Dendritic cell treated with granulocyte-macrophage colony-stimulating factor and Interleukin-4, amounts not matched to agents 40 ng/mL and 50 ng/mL, for 4 days (primary cell): ENCODE measurements around the gene MACF1.
A peak's percentile ranks its signal among the peaks of the same experiment; 100 is the strongest.

ENCODE experiments used
- H3K27ac Mint-ChIP-seq: one replicate; pipeline ENCODE4 v1.8.0; 2022; ENCODE audit warnings: mild to moderate bottlenecking, mixed read lengths
- H3K27me3 Mint-ChIP-seq: one replicate; pipeline ENCODE4 v1.8.0; 2022; ENCODE audit warnings: mild to moderate bottlenecking, mixed read lengths
- H3K36me3 Mint-ChIP-seq: one replicate; pipeline ENCODE4 v1.8.0; 2022; ENCODE audit warnings: low read depth, mixed read lengths
- H3K4me1 Mint-ChIP-seq: one replicate; pipeline ENCODE4 v1.8.0; 2022; ENCODE audit warnings: low read depth, mixed read lengths
- H3K4me3 Mint-ChIP-seq: one replicate; pipeline ENCODE4 v1.8.0; 2022; ENCODE audit warnings: mild to moderate bottlenecking, moderate library complexity, mixed read lengths
- H3K9me3 Mint-ChIP-seq: one replicate; pipeline ENCODE4 v1.8.0; 2022; ENCODE audit warnings: mixed read lengths
- intact Hi-C: fragments of 100-400 bp; cut with micrococcal nuclease; formaldehyde crosslinking; loops from one replicate; pipeline ENCODE4 v1.15.0; 2022

The MACF1 gene

GRCh38 chr1:39250460-39251240, 46.2 kb downstream of the MACF1 start:
- no peak overlapping the region for H3K4me3 Mint-ChIP-seq
- H3K36me3 Mint-ChIP-seq: peaks cover 32% of the 10 kb centered on the region
- H3K9me3 Mint-ChIP-seq: no peaks in the 10 kb centered on the region
- intact Hi-C loops: no loop called here
- no peaks in the 10 kb centered on the region for H3K27me3 Mint-ChIP-seq
- H3K27ac Mint-ChIP-seq: no peak overlapping the region
- H3K4me1 Mint-ChIP-seq: peaks cover 22% of the 10 kb centered on the region

DNA sequence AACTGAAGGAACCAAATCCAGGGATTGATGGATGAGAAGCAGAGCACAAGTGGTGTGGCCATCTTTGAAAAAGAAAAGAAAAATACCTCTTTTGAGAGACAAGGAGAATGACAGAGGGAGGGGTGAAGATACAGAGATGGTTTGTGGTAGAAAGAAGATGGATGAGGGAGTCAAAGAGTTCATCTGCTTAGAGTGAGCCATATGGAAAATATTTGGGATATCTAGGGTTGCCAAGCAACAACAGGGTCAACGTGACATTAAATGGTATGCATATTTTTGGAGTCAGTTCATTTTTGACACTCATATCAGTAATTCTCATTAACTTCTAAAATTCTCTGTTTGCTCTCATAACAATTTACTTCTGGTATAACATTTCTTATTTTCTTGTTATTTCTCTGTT, 50.7 kb downstream of the MACF1 start:
- Mint-ChIP-seq H3K4me3 (no peak overlapping the region), H3K27ac (no peak overlapping the region), H3K27me3 (no peaks in the 10 kb centered on the region), H3K4me1 (peaks cover 12% of the 10 kb centered on the region), H3K36me3 (peaks cover 51% of the 10 kb centered on the region), H3K9me3 (no peaks in the 10 kb centered on the region)
- intact Hi-C loops: no loop called here

- Mint-ChIP-seq H3K4me1 (no peaks in the 10 kb centered on the region), H3K27ac (no peak overlapping the region), H3K36me3 (peaks cover 48% of the 10 kb centered on the region), H3K4me3 (no peak overlapping the region), H3K27me3 (no peaks in the 10 kb centered on the region), H3K9me3 (no peaks in the 10 kb centered on the region)
- intact Hi-C loops: loop anchor here (1.0 kb wide), 1 partner anchor 160 kb away; no protein-coding TSS in a partner anchor
Measured at GRCh38 chr1:39258146-39258924, 53.8 kb downstream of the MACF1 start.

- Mint-ChIP-seq H3K4me1 (no peaks in the 10 kb centered on the region), H3K9me3 (no peaks in the 10 kb centered on the region), H3K4me3 (no peak overlapping the region), H3K27me3 (no peaks in the 10 kb centered on the region), H3K36me3 (peaks cover 48% of the 10 kb centered on the region), H3K27ac (no peak overlapping the region)
- intact Hi-C loops: loop anchor here (1.0 kb wide), 1 partner anchor 161 kb away; no protein-coding TSS in a partner anchor
Measured at GRCh38 chr1:39258925-39259244, 54.4 kb downstream of the MACF1 start.

DNA sequence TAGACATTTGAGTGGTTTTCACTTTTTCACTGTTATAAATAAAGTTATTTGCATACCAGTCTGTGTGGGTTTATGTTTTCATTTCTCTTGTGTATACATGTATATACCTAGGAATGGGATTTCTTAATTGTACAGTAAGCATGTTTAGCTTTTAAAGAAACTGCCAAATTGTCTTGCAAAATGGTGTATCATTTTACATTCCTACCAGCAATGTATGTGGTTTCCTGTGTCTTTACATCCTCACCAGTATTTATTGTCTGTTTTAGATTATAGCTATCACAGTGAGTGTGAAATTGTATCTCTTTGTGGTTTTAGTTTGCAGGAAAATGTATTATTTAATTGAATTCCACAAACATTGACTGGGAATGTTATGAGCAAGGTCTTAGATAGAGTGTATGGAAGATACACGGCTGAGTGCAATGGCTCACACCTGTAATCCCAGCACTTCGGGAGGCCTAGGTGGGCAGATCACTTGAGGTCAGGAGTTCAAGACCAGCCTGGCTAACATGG, 57.3 kb downstream of the MACF1 start:
- Mint-ChIP-seq H3K4me1 (no peaks in the 10 kb centered on the region), H3K9me3 (no peaks in the 10 kb centered on the region), H3K27ac (no peak overlapping the region), H3K27me3 (no peaks in the 10 kb centered on the region), H3K4me3 (no peak overlapping the region), H3K36me3 (peaks cover 48% of the 10 kb centered on the region)
- intact Hi-C loops: no loop called here

DNA sequence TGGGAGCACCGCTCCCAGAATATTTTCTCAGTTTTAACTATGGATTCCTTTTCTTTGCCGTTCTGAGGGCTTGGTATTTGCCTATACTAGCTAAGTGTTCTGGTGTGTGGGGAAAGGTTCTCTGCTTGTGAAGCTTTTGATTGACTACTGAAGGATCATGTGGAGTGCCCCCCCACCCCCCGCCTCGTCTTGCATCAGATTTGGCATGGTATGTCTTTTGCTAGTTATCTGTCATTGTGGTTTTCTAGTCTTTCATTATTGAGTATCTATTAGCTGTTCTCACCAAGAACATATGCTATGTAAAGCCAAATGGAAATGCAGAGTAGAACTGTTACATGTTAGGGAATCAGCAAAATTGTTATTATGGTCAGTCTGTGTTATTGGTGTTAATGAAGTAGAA, 58.3 kb downstream of the MACF1 start:
- Mint-ChIP-seq H3K4me3 (no peak overlapping the region), H3K27ac (no peak overlapping the region), H3K9me3 (no peaks in the 10 kb centered on the region), H3K36me3 (peaks cover 41% of the 10 kb centered on the region), H3K4me1 (peaks cover under 1% of the 10 kb centered on the region), H3K27me3 (no peaks in the 10 kb centered on the region)
- intact Hi-C loops: no loop called here

DNA sequence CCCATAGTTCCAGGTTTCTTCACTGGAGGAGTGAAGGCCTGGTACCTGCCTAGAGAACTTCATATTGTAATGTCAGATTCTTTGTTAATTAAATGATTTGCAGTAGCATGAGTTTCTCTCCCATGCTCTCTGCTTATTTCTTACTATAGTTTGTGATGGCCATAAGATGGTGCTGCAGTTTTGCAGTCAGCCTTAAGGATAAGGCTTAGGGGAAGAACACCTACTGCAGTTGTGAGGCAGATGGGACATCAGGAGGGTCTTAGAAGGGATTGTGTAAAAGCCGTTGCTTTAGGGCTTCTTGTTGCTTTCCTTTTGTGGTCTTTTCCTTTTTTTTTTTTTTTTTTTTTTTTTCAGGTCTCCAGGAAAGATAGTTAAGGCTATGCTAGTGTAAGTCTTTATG, 61.8 kb downstream of the MACF1 start:
- peaks cover 31% of the 10 kb centered on the region for H3K4me1 Mint-ChIP-seq
- no peak overlapping the region for H3K4me3 Mint-ChIP-seq
- H3K9me3 Mint-ChIP-seq: no peaks in the 10 kb centered on the region
- no peaks in the 10 kb centered on the region for H3K27me3 Mint-ChIP-seq
- peaks cover 32% of the 10 kb centered on the region for H3K36me3 Mint-ChIP-seq
- no peak overlapping the region for H3K27ac Mint-ChIP-seq
- intact Hi-C loops: no loop called here

DNA sequence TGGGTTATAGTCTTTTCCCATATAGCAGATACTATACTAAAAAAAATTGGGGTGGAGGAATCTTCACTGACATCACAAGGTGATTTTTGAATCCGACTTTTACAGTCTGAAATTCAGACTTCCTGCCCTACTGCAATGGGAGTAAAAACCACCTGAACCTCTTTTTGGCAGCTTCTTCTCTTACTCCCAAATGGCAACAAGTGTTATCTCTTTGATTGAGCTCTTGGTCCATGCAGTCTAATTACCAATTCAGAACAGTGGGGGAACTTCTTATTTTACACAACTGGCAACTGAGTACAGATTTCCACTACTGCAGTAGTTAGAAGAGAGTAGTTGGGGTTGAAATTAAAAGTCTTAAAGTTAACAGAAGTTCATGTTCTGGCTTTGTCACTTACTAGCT, 62.3 kb downstream of the MACF1 start:
- intact Hi-C loops: no loop called here
- Mint-ChIP-seq H3K27me3 (no peaks in the 10 kb centered on the region), H3K36me3 (peaks cover 32% of the 10 kb centered on the region), H3K9me3 (no peaks in the 10 kb centered on the region), H3K27ac (no peak overlapping the region), H3K4me1 (peaks cover 31% of the 10 kb centered on the region), H3K4me3 (no peak overlapping the region)

DNA sequence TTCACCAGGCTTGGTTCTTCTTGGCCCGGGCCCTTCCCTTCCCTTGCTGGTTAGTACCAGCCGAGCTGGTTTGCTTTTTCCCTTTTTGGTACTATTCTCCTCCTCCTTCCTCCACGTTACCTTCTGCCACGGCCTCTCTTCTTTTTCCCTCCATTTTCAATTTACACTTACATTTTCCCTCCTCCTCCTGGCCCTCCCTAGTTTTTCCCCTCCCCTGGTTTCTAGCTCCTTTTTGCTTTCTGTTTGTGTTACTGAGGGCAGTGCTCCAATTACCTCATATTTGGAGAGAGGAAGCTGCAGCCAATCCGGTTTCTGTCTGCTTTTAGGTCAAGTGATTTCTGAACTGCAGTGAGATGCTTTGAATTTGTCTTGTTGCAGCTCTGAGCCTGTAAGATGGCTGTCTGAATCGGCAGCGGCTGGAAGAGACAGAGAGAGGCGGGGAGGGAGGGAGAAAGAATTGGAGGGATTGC, 63.7 kb downstream of the MACF1 start:
- Mint-ChIP-seq H3K9me3 (no peaks in the 10 kb centered on the region), H3K4me1 (peaks cover 37% of the 10 kb centered on the region), H3K27ac (peak overlapping the region; percentile 74), H3K4me3 (peak overlapping the region; percentile 63), H3K36me3 (peaks cover 27% of the 10 kb centered on the region), H3K27me3 (no peaks in the 10 kb centered on the region)
- intact Hi-C loops: no loop called here

DNA sequence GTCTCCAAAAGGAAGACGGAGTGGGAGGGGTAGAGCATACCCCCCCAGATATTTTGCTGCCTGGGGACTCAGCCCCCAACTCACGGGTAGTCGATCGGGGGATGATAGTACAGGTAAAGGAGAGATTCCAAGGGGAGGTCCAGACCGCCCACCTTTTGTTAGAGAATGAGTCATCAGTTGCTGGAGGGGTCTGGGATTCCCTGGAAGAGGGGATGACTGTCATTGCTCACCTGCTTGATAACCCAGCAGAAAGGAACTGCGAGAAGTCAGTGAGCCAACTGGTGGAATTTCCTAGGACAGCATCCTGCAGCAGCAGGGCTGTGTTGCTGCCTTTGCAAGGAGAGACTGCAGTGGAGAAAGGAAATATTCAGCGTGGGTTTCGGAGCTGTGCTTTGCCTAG, 64.4 kb downstream of the MACF1 start:
- intact Hi-C loops: no loop called here
- H3K27me3 Mint-ChIP-seq: no peaks in the 10 kb centered on the region
- H3K4me3 Mint-ChIP-seq: no peak overlapping the region
- H3K27ac Mint-ChIP-seq: no peak overlapping the region
- H3K4me1 Mint-ChIP-seq: peaks cover 37% of the 10 kb centered on the region
- H3K36me3 Mint-ChIP-seq: peaks cover 25% of the 10 kb centered on the region
- H3K9me3 Mint-ChIP-seq: no peaks in the 10 kb centered on the region

DNA sequence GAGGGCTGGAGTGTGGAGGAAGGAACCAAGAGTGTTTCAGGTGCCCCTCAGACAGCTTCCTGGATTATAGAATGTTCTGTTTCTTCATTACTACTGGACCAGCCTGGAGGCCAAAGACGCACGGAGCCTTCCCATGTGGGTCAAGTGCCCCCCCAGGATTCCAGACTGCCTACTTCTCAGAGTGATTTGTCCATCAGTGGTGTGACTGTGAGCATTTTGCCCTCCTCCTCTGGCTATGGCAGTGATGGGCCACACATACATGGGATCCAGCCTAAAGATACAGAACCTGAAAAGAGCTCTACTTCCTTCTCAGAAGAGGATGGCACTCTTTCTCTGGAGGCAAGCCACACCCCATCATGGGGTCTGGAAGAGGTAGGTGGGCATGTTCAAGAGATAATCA, 64.9 kb downstream of the MACF1 start:
- peaks cover 25% of the 10 kb centered on the region for H3K36me3 Mint-ChIP-seq
- intact Hi-C loops: no loop called here

GRCh38 chr1:39269791-39270342, 65.4 kb downstream of the MACF1 start:
- Mint-ChIP-seq H3K4me1 (peaks cover 37% of the 10 kb centered on the region), H3K4me3 (no peak overlapping the region), H3K27me3 (no peaks in the 10 kb centered on the region), H3K27ac (no peak overlapping the region), H3K36me3 (peaks cover 25% of the 10 kb centered on the region), H3K9me3 (no peaks in the 10 kb centered on the region)
- intact Hi-C loops: no loop called here

More for the DNA sequence above, 64.9 kb downstream of the MACF1 start:
- Mint-ChIP-seq H3K27ac (no peak overlapping the region), H3K9me3 (no peaks in the 10 kb centered on the region), H3K4me3 (no peak overlapping the region), H3K4me1 (peaks cover 37% of the 10 kb centered on the region), H3K27me3 (no peaks in the 10 kb centered on the region)

DNA sequence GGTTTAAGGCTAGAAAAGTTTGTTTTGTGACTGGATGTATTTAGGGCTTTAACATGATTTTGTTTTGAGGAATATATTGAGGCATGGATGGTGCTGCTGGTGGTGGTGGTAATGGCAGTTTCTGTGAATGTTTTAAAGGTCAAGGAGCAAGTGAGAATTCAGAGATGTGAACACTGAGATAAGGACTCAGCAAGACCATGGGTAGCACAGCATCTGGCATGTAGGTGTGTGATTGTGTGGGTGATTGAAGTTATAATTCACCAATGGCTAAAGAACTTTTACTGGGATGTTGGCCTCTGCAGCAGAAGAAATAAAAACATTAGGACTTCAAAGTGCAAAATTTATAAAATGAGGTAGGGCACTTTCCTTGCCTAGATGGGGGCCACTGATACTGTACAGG, 65.9 kb downstream of the MACF1 start:
- peaks cover 25% of the 10 kb centered on the region for H3K36me3 Mint-ChIP-seq
- peaks cover 37% of the 10 kb centered on the region for H3K4me1 Mint-ChIP-seq
- no peak overlapping the region for H3K27ac Mint-ChIP-seq
- intact Hi-C loops: no loop called here
- H3K4me3 Mint-ChIP-seq: no peak overlapping the region
- no peaks in the 10 kb centered on the region for H3K9me3 Mint-ChIP-seq
- H3K27me3 Mint-ChIP-seq: no peaks in the 10 kb centered on the region
